HCT116 (cell line): ENCODE results near the gene PCSK6. TPM values are rescaled to one million over a fixed set of nuclear protein-coding genes. Genes with fewer than 3 reads are reported as not detected.

Source experiments
- ATAC-seq: fragments of 200-7000 bp; cut with Tn5 transposase; 2 replicates; pipeline ENCODE4 v1.9.1; 2020; ENCODE audit warnings: mild to moderate bottlenecking, moderate library complexity
- BruUV-seq: library from RNA; stranded (reverse); fragments of 400-500 nt; replicated peaks from 2 replicates; lab custom pipeline; 2021; lab: Mats Ljungman, UMichigan
- CTCF ChIA-PET: fragments of 300-600 bp; sonication (Branson Sonifier 250); formaldehyde crosslinking; loops from one replicate; lab custom pipeline; 2021; ENCODE audit warnings: antibody characterized with exemption; lab: Charles Lee
- POLR2A ChIA-PET: fragments of 300-600, 350-600 bp; sonication (Branson Sonifier 250); formaldehyde crosslinking; loops from one replicate; lab custom pipeline; 2021; ENCODE audit warnings: antibody characterized with exemption; lab: Charles Lee
- RAD21 ChIA-PET, 2 experiments: fragments of 300-600 bp; sonication (Branson Sonifier 250); formaldehyde crosslinking; loops; one replicate each; lab custom pipeline; 2023; ENCODE audit warnings: low total read pairs in 2 of 2; ENCODE audit not compliant: uncharacterized antibody in 2 of 2, unreplicated experiment in 2 of 2, low non-redundant PET in 1 of 2; lab: Charles Lee
- DNase-seq: peaks from one replicate; pipeline ENCODE4 v3.0.0-alpha.2; 2010; ENCODE audit warnings: low read depth, low spot score
- H2AFZ ChIP-seq: fragments of 200-600 bp; shearing (Covaris generic), sonication (generic); 2 replicates; pipeline ENCODE4 v1.6.1; 2017; ENCODE audit warnings: low read depth, mixed run types, mixed read lengths, antibody characterized with exemption, low read length; ENCODE audit not compliant: poor library complexity, severe bottlenecking
- H3K27ac ChIP-seq: 2 replicates; pipeline ENCODE4 v1.5.1; 2012; ENCODE audit warnings: low read depth, low read length
- H3K27me3 ChIP-seq: fragments of 200-600 bp; sonication (generic); 2 replicates; pipeline ENCODE4 v1.6.1; 2016; ENCODE audit warnings: mixed run types, low read length, mixed read lengths; ENCODE audit not compliant: insufficient read depth
- H3K36me3 ChIP-seq, 2 experiments: fragments of 200-500 bp in 1 of 2; fragments of 200-600 bp in 1 of 2; sonication (Bioruptor generic) in 1 of 2; sonication (generic) in 1 of 2; 2 replicates each; pipeline versions ENCODE4 v1.5.1 to v1.6.1; 2014 to 2016; ENCODE audit warnings: low read length in 2 of 2, inconsistent platforms in 1 of 2, mixed read lengths in 1 of 2, mixed run types in 1 of 2; ENCODE audit not compliant: insufficient read depth in 2 of 2, control insufficient read depth in 1 of 2
- H3K4me1 ChIP-seq, 2 experiments: fragments of 200-600 bp in 1 of 2; sonication (generic) in 1 of 2; 2 replicates each; pipeline versions ENCODE4 v1.5.1 to v1.6.1; 2012 to 2017; ENCODE audit warnings: low read length in 2 of 2, inconsistent platforms in 1 of 2, mild to moderate bottlenecking in 1 of 2, mixed read lengths in 1 of 2, mixed run types in 1 of 2, moderate library complexity in 1 of 2; ENCODE audit not compliant: insufficient read depth in 2 of 2, control insufficient read depth in 1 of 2
- H3K4me2 ChIP-seq: fragments of 200-600 bp; sonication (generic); 2 replicates; pipeline ENCODE4 v1.6.1; 2017; ENCODE audit warnings: mixed run types, low read length, mixed read lengths
- H3K4me3 ChIP-seq, 2 experiments: fragments of 200-600 bp in 1 of 2; sonication (generic) in 1 of 2; replicated peaks in 1 of 2; 2 replicates each; pipeline ENCODE4 v1.5.1; 2011 to 2016; ENCODE audit warnings: low read length in 2 of 2, control low read depth in 1 of 2, low read depth in 1 of 2, mild to moderate bottlenecking in 1 of 2, mixed read lengths in 1 of 2, mixed run types in 1 of 2
- H3K79me2 ChIP-seq: fragments of 200-600 bp; sonication (generic); 2 replicates; pipeline ENCODE4 v1.6.1; 2017; ENCODE audit warnings: mild to moderate bottlenecking, mixed run types, low read length, moderate library complexity, mixed read lengths; ENCODE audit not compliant: insufficient read depth
- H3K9ac ChIP-seq: fragments of 200-600 bp; sonication (generic); 2 replicates; pipeline ENCODE4 v1.6.1; 2016; ENCODE audit warnings: low read length, mixed read lengths
- H3K9me2 ChIP-seq: fragments of 200-600 bp; sonication (generic), shearing (Covaris generic); 2 replicates; pipeline ENCODE4 v1.6.1; 2017; ENCODE audit warnings: mixed run types, mild to moderate bottlenecking, moderate library complexity; ENCODE audit not compliant: insufficient read depth
- H3K9me3 ChIP-seq, 2 experiments: fragments of 200-500 bp in 1 of 2; fragments of 200-600 bp in 1 of 2; sonication (Bioruptor generic) in 1 of 2; sonication (generic) in 1 of 2; 2 replicates each; pipeline ENCODE4 v1.6.1; 2014 to 2017; ENCODE audit warnings: low read length in 2 of 2, mixed read lengths in 2 of 2, inconsistent platforms in 1 of 2, low read depth in 1 of 2, mild to moderate bottlenecking in 1 of 2, mixed run types in 1 of 2, moderate library complexity in 1 of 2; ENCODE audit not compliant: control insufficient read depth in 1 of 2, insufficient read depth in 1 of 2
- H4K20me1 ChIP-seq: fragments of 200-600 bp; sonication (generic), shearing (Covaris generic); 2 replicates; pipeline ENCODE4 v1.6.1; 2017; ENCODE audit warnings: mixed run types, mild to moderate bottlenecking, moderate library complexity; ENCODE audit not compliant: insufficient read depth
- CEBPB ChIP-seq: IDR thresholded peaks from 2 replicates; pipeline ENCODE4 v1.6.1; 2012; ENCODE audit warnings: low read depth
- EGR1 ChIP-seq: IDR thresholded peaks from 2 replicates; pipeline ENCODE4 v1.6.1; 2012; ENCODE audit warnings: low read depth
- EZH2 ChIP-seq: fragments of 200-600 bp; sonication (generic); IDR thresholded peaks from 2 replicates; pipeline ENCODE4 v1.6.1; 2017; ENCODE audit warnings: antibody characterized with exemption, mixed run types
- EZH2phosphoT487 ChIP-seq: fragments of 200-600 bp; IDR thresholded peaks from 2 replicates; pipeline ENCODE4 v1.6.1; 2018; ENCODE audit warnings: antibody characterized with exemption, borderline replicate concordance
- FOSL1 ChIP-seq: IDR thresholded peaks from 2 replicates; pipeline ENCODE4 v1.6.1; 2012; ENCODE audit warnings: low read depth
- POLR2A ChIP-seq: IDR thresholded peaks from 2 replicates; pipeline ENCODE4 v1.7.0; 2011; ENCODE audit warnings: borderline replicate concordance; ENCODE audit not compliant: insufficient read depth, insufficient read length; ENCODE audit errors: extremely low read depth
- RAD21 ChIP-seq: IDR thresholded peaks from 2 replicates; pipeline ENCODE4 v1.6.1; 2012; ENCODE audit warnings: low read depth, mild to moderate bottlenecking
- TCF7L2 ChIP-seq: IDR thresholded peaks from 2 replicates; pipeline ENCODE4 v1.7.0; 2011; ENCODE audit warnings: borderline replicate concordance, inconsistent platforms; ENCODE audit not compliant: insufficient read depth, insufficient read length; ENCODE audit errors: extremely low read depth
- YY1 ChIP-seq: IDR thresholded peaks from 2 replicates; pipeline ENCODE4 v1.6.1; 2011; ENCODE audit warnings: low read length, low read depth, moderate library complexity, mild to moderate bottlenecking; ENCODE audit not compliant: insufficient replicate concordance; ENCODE audit errors: extremely low read depth
- ZBTB33 ChIP-seq: IDR thresholded peaks from 2 replicates; pipeline ENCODE4 v1.6.1; 2011; ENCODE audit warnings: mild to moderate bottlenecking, low read length, moderate library complexity; ENCODE audit not compliant: insufficient replicate concordance; ENCODE audit errors: extremely low read depth
- ZNF274 ChIP-seq: fragments of 200-500 bp; sonication (Bioruptor generic); IDR thresholded peaks from 2 replicates; pipeline ENCODE4 v1.6.1; 2014; ENCODE audit warnings: mild to moderate bottlenecking, low read depth, low read length, inconsistent platforms
- intact Hi-C: fragments of 100-400 bp; cut with micrococcal nuclease; formaldehyde crosslinking; loops from 2 replicates; pipeline ENCODE4 v1.10.0; 2022
- total RNA-seq: library from RNA; stranded (reverse); gene quantifications from one replicate; pipeline ENCODE4 v1.2.1, GENCODE V29; 2021; ENCODE audit not compliant: unreplicated experiment
- TF ChIP-seq, protein P1 (sequence below), 3 experiments: fragments of 200-600 bp in 1 of 3; sonication (generic) in 1 of 3; IDR thresholded peaks in 2 of 3; conservative IDR thresholded peaks in 1 of 3; 2 replicates each; pipeline ENCODE4 v1.5.1; 2012 to 2017; ENCODE audit warnings: low read depth in 2 of 3, low read length in 2 of 3, antibody characterized with exemption in 1 of 3, borderline replicate concordance in 1 of 3, control low read depth in 1 of 3, mild to moderate bottlenecking in 1 of 3, mixed read lengths in 1 of 3, mixed run types in 1 of 3, moderate library complexity in 1 of 3; ENCODE audit not compliant: insufficient read depth in 1 of 3
- TF ChIP-seq, protein P2 (sequence below): IDR thresholded peaks from 2 replicates; pipeline ENCODE4 v1.6.1; 2012
- TF ChIP-seq, protein P3 (sequence below): IDR thresholded peaks from 2 replicates; pipeline ENCODE4 v1.6.1; 2012

PCSK6 gene
- total RNA-seq, 1 experiment from 2014 or later: 13.5 TPM

DNA sequence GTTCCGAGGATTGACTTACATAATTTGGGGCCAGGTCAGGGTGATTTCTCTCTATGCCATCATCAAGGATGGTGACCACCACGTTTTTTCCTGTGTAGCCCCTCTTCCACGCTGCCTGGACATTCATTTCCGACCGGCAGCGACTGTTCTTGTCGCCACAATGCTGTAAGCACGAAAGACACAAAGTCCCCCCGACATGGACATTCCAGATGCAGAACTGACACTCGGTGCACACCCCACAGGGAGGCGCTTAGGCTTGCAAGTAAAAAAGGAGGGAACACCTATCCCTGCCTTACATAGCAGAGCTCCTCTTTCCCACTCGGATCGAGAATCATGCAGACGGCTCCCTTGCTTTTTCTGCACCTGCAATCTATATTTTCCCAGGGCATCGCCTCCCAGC is 58.2 kb downstream of the PCSK6 start (continued):
- TF ChIP-seq TCF7L2 (no peak), EGR1 (no peak), ZBTB33 (no peak), EZH2 (no peak), CEBPB (no peak), ZNF274 (no peak), YY1 (no peak), POLR2A (no peak)

GRCh38 chr15:101429646-101430045 is 59.9 kb downstream of the PCSK6 start:
- Histone ChIP-seq H3K4me3 (no peak overlapping the region), H3K9me2 (no peaks in the 10 kb centered on the region), H3K9me3 (no peaks in the 10 kb centered on the region), H2AFZ (no peak overlapping the region), H3K27ac (no peak overlapping the region), H3K27me3 (no peaks in the 10 kb centered on the region), H3K36me3 (no peaks in the 10 kb centered on the region), H3K9ac (no peak overlapping the region), H3K4me1 (no peaks in the 10 kb centered on the region), H3K79me2 (no peaks in the 10 kb centered on the region), H4K20me1 (no peaks in the 10 kb centered on the region), H3K4me2 (no peak overlapping the region)
- ChIA-PET POLR2A (no interaction called here), CTCF (no interaction called here), RAD21 (no interaction called here)
- DNase-seq: no peak
- no peak for ATAC-seq
- intact Hi-C loops: no loop called here
- no TSS peak for BruUV-seq
- TF ChIP-seq YY1 (no peak), ZNF274 (no peak), EZH2phosphoT487 (no peak), RAD21 (no peak), CEBPB (no peak), ZBTB33 (no peak), TCF7L2 (no peak), FOSL1 (no peak)
- TF ChIP-seq, protein P1, sequence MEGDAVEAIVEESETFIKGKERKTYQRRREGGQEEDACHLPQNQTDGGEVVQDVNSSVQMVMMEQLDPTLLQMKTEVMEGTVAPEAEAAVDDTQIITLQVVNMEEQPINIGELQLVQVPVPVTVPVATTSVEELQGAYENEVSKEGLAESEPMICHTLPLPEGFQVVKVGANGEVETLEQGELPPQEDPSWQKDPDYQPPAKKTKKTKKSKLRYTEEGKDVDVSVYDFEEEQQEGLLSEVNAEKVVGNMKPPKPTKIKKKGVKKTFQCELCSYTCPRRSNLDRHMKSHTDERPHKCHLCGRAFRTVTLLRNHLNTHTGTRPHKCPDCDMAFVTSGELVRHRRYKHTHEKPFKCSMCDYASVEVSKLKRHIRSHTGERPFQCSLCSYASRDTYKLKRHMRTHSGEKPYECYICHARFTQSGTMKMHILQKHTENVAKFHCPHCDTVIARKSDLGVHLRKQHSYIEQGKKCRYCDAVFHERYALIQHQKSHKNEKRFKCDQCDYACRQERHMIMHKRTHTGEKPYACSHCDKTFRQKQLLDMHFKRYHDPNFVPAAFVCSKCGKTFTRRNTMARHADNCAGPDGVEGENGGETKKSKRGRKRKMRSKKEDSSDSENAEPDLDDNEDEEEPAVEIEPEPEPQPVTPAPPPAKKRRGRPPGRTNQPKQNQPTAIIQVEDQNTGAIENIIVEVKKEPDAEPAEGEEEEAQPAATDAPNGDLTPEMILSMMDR (IDR thresholded peaks at IDR 0.05 in 2 of 3, conservative IDR thresholded peaks at IDR 0.05 in 1 of 3; ENCODE audit: borderline replicate concordance in 1 of 3, insufficient read depth in 1 of 3, low read depth in 2 of 3, low read length in 2 of 3): no peak
- TF ChIP-seq, protein P2, sequence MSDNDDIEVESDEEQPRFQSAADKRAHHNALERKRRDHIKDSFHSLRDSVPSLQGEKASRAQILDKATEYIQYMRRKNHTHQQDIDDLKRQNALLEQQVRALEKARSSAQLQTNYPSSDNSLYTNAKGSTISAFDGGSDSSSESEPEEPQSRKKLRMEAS: no peak
- TF ChIP-seq, protein P3, sequence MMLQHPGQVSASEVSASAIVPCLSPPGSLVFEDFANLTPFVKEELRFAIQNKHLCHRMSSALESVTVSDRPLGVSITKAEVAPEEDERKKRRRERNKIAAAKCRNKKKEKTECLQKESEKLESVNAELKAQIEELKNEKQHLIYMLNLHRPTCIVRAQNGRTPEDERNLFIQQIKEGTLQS: no peak
